C4-2B (cell line): ENCODE data around the gene KCNH2.

Experiments used
- ZFX ChIP-seq: fragments of 450-650 bp; IDR thresholded peaks from 2 replicates; pipeline ENCODE4 v1.6.1; 2017
- TF ChIP-seq, protein P1 (sequence below): fragments of 450-650 bp; conservative IDR thresholded peaks from 2 replicates; pipeline ENCODE4 v1.5.1; 2017; ENCODE audit warnings: mild to moderate bottlenecking

DNA sequence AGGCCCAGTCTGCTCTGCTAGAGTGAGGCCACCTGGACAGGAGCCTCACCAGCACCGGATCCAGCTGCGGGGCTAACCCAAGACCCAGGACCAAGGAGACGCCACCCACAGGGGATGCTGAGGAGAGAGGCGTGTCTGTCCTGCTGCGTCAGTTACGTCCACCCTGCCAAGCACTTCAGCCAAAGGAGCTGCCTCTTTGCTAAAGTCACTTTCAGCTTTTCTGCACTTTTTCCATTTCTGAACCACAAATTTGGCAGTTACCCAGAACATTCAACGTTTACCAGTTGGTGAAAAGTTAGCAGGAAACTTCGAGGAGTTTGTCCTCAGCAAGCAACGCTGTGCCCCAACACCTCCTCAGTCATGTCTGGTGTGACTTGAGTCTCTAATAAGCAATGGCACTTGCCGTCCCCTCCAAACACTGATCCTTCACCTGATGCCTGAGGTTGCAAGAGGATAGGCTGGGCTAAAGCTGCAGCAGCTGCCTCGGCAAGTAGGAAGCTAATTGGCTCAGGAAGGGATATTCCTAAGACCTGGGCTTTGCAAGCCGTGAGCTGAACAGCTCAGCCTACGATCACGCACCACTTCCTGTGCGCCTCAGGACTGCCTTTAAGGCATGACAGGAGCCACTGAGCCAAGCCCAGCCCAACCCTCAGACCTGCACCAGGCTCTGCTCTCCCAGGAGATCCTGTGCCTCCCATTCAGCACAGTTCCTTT is 40.1 kb downstream of the KCNH2 start:
- TF ChIP-seq, protein P1, sequence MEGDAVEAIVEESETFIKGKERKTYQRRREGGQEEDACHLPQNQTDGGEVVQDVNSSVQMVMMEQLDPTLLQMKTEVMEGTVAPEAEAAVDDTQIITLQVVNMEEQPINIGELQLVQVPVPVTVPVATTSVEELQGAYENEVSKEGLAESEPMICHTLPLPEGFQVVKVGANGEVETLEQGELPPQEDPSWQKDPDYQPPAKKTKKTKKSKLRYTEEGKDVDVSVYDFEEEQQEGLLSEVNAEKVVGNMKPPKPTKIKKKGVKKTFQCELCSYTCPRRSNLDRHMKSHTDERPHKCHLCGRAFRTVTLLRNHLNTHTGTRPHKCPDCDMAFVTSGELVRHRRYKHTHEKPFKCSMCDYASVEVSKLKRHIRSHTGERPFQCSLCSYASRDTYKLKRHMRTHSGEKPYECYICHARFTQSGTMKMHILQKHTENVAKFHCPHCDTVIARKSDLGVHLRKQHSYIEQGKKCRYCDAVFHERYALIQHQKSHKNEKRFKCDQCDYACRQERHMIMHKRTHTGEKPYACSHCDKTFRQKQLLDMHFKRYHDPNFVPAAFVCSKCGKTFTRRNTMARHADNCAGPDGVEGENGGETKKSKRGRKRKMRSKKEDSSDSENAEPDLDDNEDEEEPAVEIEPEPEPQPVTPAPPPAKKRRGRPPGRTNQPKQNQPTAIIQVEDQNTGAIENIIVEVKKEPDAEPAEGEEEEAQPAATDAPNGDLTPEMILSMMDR: no peak
- no peak for TF ChIP-seq ZFX
